Effector CD4-positive, alpha-beta T cell (primary cell): Measurements from ENCODE around the gene MED20.

Source experiments
- DNase-seq: peaks from one replicate; pipeline ENCODE4 v3.0.0-alpha.2; 2020

MED20 gene

DNA sequence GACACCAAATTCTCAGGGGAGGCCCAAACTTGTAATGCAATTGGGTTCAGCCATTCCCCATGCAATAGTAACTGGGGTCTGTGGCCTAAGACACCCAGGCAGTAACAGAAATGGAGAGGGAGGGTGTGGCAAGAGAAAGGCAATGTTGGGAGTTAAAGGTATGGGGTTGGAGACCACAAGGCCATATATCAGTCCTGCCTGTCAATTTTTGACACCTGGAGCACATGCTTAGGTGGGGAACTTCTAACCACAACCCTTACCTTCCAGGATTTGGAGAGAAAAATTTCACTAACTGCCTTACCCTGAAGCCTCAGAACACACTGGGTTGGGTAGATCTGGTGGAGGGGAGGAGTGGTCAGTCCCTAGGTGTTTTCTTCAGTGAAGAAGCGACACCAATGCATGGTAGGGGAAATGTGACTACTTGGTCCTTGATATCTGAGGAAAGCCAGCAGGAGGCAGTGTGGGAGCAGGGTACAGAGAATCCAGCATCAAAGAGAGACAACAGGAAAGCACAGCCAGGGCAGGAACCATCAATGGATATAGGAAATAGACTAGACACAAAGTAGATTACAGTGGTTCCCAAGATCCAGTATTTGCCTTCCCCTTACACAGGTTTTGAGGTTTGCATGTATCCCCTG lies 18.9 kb downstream of the MED20 start:
- DNase-seq, result peak; percentile 42

DNA sequence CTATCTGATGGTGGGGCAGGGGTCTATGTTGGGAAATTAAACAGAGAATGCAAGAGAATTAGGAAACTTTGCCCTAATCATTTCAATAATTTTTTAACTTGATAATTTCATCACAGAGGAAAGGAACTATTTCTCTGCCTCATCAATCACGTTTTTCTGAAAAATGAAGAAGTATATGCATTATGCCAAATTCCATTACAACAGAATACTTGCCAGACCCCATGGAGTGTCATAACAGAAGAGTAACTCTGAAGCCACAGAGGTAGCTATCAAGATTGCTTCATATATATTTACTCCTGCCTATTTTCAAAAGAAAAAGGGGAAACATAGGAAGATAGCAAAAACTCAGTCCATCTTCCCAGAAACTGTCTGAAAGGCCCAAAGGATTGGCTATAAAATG lies 20.1 kb downstream of the MED20 start:
- DNase-seq, result no peak

DNA sequence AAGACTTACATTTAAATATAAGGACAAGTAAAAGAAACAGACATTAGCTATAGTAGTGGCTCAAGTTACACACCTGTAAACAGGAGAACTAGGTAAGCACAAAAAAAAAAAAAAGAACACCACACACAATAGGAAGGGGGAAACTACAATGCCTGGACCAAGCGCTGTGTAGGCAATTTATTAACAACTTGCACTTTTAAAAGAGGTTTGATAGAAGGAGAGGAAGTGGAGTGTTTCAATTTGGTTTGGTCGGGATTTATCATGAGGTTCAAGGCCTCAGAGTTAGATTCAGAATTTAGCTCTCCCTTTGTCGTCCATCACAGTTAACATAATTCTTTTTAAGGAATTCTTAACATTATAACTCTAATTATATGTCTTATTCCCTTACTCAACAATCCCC lies 24.7 kb downstream of the MED20 start:
- DNase-seq, result no peak

DNA sequence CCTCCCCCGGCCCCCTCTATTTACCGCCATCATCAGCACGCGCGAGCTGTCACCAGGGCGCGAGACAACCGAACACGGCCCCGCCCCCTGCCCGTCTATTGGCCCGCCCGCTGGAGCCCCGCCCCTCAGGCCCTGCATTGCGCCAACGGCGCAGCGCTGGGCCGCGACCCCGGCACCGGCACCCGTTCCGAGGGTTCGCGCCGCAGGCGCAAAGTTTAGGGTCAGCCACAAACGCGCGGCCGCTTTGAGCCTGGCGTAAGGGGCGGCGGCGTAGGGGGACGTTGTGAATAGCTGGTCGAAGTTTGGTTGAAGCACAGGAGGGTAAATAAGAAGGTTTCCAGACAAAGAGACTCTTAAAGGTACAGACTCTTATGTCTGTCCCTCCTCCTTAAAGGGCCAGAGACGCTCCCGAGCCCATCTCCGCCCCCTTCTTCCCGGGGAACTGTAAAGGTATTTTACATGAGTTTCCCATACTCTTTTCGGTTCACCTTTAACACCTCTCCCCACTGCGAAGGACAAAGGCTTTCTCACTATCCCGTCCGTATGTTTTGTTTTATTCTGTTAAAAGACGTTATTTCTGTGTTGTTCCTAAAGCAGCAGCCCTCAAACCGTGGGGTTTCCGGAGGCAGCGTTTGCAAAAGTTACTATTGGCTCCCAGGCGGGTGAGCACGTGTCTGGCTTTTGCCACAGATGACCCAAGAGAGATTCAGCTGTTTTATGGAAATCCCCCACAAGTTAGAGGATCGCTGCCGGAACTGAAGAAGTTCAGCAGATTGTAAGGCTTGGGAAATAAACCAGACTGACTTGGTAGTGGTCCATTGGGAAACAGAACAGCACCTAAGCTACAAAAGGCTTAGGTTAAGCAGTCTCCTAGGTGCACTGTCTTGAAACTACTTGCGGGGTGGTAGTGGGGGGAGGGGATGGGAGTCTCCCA lies 25.4 kb downstream of the MED20 start, which contains the start of gene USP49:
Gene USP49, minus strand, starts transcription at position 76 of the 934 bp plus-strand sequence. CDS start 88,392 bp downstream, outside the sequence.
- DNase-seq, result peak; percentile 87

DNA sequence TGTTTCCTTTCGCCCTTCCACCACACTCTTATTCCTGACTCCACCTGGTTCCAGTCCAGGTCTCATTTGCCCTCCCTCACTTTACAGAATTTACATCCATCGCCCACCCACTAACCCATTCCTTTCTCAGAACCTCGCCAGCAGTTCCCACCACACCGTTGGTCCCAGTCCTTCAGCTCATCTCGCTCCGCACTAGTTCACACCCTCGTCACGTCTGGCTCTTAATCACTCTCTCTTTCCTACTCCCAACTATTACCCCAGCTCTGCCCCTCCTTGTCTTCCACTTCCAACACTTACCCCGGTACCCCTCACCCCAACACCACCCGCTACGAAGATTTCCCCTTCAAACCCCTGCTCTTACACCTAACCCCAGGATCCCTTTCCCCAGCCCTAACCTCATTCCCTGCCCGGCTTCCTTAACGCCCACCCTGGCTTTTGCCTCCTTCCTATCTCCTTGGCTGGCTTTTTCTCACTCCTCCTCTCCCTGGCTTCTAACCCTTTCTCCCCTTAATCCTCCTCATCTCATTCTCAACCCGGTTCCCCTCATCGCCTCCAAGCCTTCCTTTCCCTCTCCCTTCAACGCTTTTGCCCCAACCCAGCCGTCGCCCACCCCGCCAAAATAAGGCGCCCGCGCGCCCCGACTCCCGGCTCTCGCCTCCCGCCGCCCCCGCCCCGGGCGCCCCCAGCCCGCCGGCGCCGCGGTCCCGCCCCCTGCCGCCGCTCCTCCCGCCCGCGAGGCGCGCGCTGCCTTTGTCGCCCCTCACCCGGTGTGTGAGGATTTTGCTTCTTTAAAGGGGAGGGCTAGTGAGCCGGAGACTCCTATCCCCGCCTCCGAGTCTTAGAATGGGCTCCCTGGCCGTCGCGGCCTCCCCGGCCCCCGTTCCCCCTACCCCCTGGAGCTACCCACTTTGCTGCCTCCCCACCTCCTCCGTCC lies 26.3 kb downstream of the MED20 start:
- no peak for DNase-seq

DNA sequence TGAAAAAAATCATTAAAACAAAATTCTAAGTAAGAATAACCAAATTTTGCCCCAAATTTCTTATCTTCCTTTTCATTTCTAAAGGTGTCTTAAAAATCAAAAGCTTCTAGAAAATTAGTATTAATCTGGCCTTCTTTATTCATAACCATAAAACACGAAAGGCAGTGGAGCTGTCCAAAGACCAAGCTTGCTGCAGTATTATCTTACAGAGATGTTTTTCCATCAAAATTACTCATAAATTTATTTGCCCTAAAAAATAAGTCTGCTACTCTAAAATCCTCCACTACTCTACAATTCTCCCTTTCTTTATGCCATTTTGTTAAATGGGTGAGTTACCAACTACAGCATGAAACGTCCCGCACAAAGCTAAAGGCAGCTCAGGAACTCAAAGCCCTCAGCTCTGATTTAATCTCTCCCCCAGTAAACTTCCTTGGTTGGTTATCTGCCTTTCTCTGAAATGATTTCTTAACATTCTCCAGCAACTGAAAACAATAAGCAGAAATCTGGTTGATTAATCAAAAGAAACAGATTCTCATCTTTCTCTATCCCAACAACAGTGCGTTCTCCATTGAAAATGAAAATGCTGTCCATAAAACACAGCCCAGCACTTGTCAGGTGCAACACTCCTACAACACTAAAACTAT lies 27.9 kb downstream of the MED20 start:
- DNase-seq, result no peak

DNA sequence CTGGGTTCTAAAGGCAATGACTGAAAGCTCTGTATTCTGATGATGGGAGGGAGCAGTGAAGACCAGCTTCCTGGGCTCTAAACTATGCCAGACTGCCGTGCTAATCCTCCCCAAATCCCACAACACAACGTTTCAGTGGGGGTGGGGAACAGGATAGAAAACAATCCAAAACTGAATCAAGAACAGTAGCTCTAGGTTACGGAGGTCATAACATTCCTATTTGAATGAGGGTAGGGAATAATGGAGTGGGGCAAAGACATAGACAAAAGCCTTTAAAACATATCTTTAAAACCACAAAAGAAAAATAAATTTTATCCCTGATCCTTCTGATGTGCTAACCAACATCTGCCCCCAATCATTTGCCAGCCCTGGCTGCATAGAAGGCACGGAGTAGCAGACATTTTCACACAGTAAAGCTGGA lies 33.6 kb downstream of the MED20 start:
- no peak for DNase-seq

DNA sequence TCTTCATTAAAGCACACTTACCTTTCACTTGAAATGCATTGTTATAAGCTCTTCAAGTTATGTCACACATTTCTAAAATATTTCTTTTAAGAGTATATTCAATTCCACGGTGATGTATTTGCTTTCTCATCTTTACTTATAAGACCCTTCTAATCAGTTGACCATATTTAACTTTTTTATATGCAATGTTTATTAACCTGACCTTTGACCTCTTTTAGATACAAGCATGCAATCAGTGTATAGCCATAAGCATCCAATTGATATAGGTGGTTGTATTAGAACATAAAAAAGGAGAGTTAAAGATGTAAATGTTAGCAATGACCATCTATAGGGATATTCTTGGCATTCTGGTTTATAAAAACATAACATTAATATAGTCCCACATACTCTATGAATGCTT lies 35.0 kb downstream of the MED20 start:
- DNase-seq, result no peak

DNA sequence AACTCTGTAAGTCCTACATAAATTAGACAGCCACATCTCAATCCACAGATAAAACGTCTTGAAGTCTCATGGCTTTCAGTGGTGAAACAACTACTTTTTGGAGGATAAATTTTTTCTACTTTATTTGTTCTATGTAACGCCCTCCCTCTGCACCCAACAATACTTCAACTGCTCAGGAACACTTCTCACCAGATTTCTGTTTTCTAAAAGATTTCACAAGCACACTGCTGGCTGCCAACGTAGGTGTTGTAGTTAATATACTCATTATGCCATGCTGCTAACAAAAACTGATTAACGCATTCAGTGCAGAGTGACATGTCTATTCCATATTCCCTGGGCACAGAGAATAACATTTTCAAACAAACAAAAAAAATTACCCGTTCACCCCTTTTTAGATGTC lies 36.0 kb downstream of the MED20 start:
- no peak for DNase-seq

DNA sequence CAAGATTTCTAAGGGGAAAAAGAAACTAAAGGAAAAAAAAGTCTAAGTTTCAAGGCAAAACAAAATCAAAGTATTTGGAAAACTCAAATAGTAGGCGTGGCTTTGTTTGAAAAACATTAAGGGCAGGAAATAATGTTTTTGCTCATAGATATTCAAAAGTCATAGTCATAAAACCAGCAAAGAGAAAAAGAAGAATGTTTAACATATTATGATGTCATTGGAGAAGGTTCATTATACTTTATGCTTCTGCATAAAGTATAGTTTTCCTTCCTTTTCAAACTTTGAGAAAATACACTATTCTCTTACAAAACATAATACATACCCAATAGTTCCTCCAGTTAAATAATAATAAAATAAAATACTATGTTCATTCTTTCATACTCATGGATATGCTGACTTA lies 39.4 kb downstream of the MED20 start:
- no peak for DNase-seq

DNA sequence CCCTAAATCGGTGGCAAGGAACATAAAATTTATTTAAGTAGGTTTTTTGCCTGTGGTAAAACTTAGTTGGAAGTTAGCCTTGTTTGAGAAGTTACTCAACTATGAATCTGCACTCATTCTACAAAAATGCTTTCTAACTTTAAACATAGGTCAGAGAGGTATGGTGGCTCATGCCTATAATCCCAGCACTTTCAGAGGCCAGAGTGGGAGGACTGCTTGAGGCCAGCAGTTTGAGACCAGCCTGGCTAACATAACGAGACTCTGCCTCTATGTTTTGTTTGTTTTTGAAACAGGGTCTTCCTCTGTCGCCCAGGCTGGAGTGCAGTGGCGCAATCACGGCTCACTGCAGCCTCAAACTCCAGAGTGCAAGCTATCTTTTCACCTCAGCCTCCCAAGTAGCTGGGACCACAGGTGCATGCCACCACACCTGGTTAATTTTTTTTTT lies 42.0 kb downstream of the MED20 start:
- DNase-seq, result no peak

DNA sequence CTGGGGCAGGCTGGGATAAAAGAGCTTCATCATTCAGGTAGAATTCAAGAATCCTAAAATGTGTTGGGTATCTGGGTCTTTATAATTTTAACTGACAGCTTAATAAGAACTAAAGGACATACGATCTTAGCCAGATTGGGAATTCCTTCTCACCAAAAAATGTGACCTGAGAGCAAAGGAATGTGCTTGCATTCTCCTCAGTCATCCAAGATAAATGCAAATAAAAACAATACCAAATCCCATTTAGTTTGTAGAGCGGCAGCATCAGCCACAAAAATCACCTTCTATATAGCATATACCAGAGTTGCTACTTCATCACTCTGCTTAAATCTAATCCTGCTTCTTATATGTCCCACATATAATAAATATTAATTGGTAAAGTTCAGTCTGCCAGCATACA lies 42.7 kb downstream of the MED20 start:
- no peak for DNase-seq

DNA sequence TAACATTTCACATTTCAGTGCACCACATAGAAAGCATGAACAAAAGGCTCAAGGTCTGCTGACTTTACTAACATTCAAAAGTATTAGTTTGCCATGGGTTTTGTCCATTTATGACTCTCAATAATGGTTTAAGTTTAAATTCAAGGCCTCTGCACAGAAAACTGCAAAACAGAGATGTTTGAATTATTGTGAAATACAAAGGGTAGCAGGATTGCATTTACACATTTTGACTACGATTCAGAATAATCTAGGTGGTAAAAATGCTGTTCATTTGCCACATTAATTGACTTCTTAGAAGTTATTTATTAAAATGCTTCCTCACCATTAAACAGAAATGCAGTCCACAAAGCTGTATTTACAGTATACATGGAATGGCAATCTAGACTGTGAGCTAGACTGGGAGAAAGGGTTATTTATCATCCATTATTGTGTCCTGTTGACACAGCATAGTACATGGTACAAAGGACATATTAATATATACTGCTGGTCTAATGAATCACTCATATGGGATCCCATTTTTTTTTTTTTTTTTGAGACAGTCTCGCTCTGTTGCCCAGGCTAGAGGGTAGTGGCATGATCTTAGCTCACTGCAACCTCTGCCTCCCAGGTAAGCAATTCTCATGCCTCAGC lies 43.8 kb downstream of the MED20 start:
- DNase-seq, result no peak

DNA sequence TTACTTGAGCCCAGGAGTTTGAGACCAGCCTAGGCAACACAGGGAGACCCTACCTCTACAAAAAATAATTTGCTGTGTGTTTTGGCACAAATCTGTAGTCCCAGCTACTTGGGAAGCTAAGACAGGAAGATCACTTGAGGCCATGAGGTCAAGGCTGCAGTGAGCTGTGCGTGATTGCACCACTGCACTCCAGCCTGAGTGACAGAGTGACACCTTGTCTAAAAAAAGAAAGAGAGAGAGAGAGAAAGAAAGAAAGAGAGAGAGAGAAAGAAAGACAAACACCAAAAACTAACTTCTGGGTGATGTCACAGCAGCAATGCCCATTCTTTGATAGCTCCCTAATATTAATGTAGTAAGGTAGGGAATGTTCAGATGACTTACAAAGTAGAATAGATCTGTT lies 46.2 kb downstream of the MED20 start:
- DNase-seq, result no peak

DNA sequence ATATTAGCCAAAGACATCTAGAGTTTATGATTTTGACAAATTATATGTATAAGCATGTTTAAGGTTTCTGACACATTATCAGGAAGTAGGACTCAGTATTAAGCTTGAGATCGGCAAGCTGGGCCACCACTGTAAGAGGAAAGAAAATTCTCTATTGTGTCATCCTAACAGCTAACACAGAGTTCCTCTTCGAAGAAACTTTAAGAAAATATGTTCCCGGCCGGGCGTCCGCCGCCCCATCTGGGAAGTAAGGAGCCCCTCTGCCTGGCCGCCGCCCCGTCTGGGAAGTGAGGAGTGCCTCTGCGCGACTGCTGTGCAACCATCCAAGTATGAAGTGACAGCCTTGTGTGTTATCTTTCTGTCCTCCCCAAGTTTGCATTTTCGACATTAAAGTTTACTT lies 48.8 kb downstream of the MED20 start:
- DNase-seq, result no peak

DNA sequence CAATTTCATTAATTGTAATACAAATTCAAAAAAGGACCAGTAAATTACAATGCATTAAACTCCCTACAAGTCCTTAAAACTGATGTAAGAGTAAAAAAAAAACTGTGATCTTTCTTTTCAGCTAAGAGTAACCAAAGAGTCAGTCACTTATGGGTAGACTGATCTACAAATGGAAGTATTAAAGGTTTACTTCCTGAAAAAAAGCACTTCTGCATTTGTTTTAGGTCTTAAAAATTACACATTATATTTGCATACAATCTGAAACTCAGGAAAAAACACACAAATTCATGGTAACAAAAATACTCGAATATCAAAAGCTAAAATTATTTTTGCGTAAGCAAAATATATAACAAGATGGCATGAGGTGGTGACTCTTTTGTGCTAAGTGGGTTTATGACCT lies 49.2 kb downstream of the MED20 start:
- no peak for DNase-seq

DNA sequence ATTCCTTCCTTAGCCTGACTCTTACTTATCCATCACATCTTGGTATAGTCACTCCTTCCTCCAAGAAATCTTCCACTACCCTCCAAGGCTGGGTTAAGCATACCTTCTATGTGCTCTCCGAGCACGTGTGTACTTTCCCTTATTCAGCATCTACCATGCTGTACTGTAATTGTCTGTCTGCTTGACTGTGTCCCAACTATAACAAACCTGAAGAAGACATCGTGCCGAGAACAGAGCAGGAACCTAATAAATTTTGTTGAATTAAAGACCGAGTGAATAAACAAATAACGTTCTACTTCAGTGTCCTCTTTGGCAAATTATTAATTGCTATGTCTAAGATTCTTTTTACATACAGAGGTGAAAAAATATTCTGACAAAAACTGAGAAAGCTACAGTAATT lies 61.6 kb downstream of the MED20 start:
- no peak for DNase-seq

DNA sequence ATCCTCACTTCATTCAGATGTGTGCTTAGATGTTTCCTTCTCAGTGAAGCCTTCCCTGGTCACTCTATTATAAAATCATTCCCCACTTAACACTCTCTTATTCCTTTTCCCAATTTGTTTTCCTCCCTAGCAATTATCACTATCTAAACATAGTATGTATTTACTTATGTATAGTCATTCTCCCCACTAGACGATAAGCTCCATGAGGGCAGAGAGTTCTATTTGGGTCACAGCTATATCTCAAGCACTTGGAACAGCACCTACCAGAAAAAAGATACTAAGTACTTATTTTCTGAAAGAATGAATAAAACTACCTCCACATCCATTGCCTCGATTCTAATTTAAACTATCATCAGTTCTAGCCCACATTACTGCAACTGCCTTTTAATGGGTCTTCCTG lies 62.2 kb downstream of the MED20 start:
- no peak for DNase-seq
